Cardiac muscle cell (in vitro differentiated cells and primary cell): ENCODE data around the gene CORO1C. TPM values are rescaled to one million over a fixed set of nuclear protein-coding genes. Genes with fewer than 3 reads are reported as not detected.
"Not testable (repeated sequence)": the region's sequence is repeated elsewhere in the genome, so short reads cannot be mapped to it uniquely, and the experiment has no call there.

Experiments
- DNase-seq, 2 donors: peaks; one replicate each; pipeline versions ENCODE4 v3.0.0 to v3.0.0-alpha.2; 2010 to 2017; ENCODE audit warnings: low read depth in 1 of 2, low spot score in 1 of 2
- H3K27ac ChIP-seq: fragments of 200-600 bp; sonication (generic); 2 replicates; pipeline ENCODE4 v1.5.1; 2016
- H3K27me3 ChIP-seq: fragments of 200-600 bp; sonication (generic); 2 replicates; pipeline ENCODE4 v1.6.0; 2016; ENCODE audit warnings: control low read depth
- H3K36me3 ChIP-seq: fragments of 200-600 bp; sonication (generic); 2 replicates; pipeline ENCODE4 v1.5.1; 2016; ENCODE audit warnings: control low read depth
- H3K4me1 ChIP-seq: fragments of 200-600 bp; sonication (generic); 2 replicates; pipeline ENCODE4 v1.8.1; 2017; ENCODE audit warnings: low read depth, mild to moderate bottlenecking, mixed run types
- H3K4me3 ChIP-seq: fragments of 200-600 bp; sonication (generic); 2 replicates; pipeline ENCODE4 v1.5.1; 2016; ENCODE audit warnings: mild to moderate bottlenecking
- H3K9me3 ChIP-seq: fragments of 200-600 bp; sonication (generic); 2 replicates; pipeline ENCODE4 v1.5.1; 2017; ENCODE audit warnings: low read depth, mild to moderate bottlenecking, control low read depth
- CTCF ChIP-seq: IDR thresholded peaks from 2 replicates; pipeline ENCODE4 v1.5.1; 2012; ENCODE audit warnings: low read depth, mild to moderate bottlenecking, low read length
- polyA plus RNA-seq: library from polyadenylated mRNA; unstranded; fragments of >200 nt; fragmentation: Nextera tagmentation; extraction: Ambion mirVana; gene quantifications from 2 replicates; pipeline ENCODE4 v1.2.1, GENCODE V29; 2016
- total RNA-seq: library from RNA; depleted of rRNA; stranded (reverse); fragments of >200 nt; gene quantifications from 2 replicates; pipeline ENCODE4 v1.2.3, GENCODE V29; 2016

CORO1C gene
- total and polyA plus RNA-seq, 2 experiments from 2014 or later: 65.4 to 72.5 TPM

GRCh38 chr12:108635997-108636808 is 95.1 kb downstream of the CORO1C start:
- no peak for TF ChIP-seq CTCF
- no peak for DNase-seq
- H3K27ac ChIP-seq: peak overlapping the region; percentile 25
- no peak overlapping the region for H3K4me3 ChIP-seq
- no peaks in the 10 kb centered on the region for H3K9me3 ChIP-seq
- peaks cover 36% of the 10 kb centered on the region for H3K4me1 ChIP-seq
- H3K27me3 ChIP-seq: no peaks in the 10 kb centered on the region
- H3K36me3 ChIP-seq: no peaks in the 10 kb centered on the region

- Histone ChIP-seq H3K4me3 (no peak overlapping the region), H3K4me1 (peaks cover 36% of the 10 kb centered on the region), H3K27ac (peak overlapping the region; percentile 25), H3K9me3 (no peaks in the 10 kb centered on the region), H3K36me3 (no peaks in the 10 kb centered on the region), H3K27me3 (no peaks in the 10 kb centered on the region)
- no peak for TF ChIP-seq CTCF
- DNase-seq: peak in 1 of 2 donors; percentile 56
Observed at GRCh38 chr12:108635201-108635996, 95.9 kb downstream of the CORO1C start.

- no peaks in the 10 kb centered on the region for H3K9me3 ChIP-seq
- no peak for TF ChIP-seq CTCF
- no peak overlapping the region for H3K4me3 ChIP-seq
- H3K27ac ChIP-seq: no peak overlapping the region
- peaks cover 36% of the 10 kb centered on the region for H3K4me1 ChIP-seq
- no peak for DNase-seq
- H3K27me3 ChIP-seq: no peaks in the 10 kb centered on the region
- no peaks in the 10 kb centered on the region for H3K36me3 ChIP-seq
Observed at GRCh38 chr12:108634341-108634751, 97.0 kb downstream of the CORO1C start.

- Histone ChIP-seq H3K27ac (peak within 1 kb of the TSS; percentile 2), H3K36me3 (no peaks in the 10 kb centered on the region), H3K4me1 (peaks cover 36% of the 10 kb centered on the region), H3K27me3 (no peaks in the 10 kb centered on the region), H3K4me3 (no peak within 1 kb of the TSS), H3K9me3 (no peaks in the 10 kb centered on the region)
- TF ChIP-seq CTCF: no peak
- DNase-seq: no peak
Observed at GRCh38 chr12:108633534-108634248, 97.6 kb downstream of the CORO1C start, which contains the start of gene SELPLG. SELPLG (minus strand) TSS chr12:108633894; CDS start chr12:108624307, 9,587 bp downstream.

GRCh38 chr12:108633081-108633533 is 98.2 kb downstream of the CORO1C start:
- Histone ChIP-seq H3K27ac (no peak overlapping the region), H3K9me3 (no peaks in the 10 kb centered on the region), H3K4me1 (peaks cover 32% of the 10 kb centered on the region), H3K27me3 (no peaks in the 10 kb centered on the region), H3K4me3 (no peak overlapping the region), H3K36me3 (no peaks in the 10 kb centered on the region)
- no peak for TF ChIP-seq CTCF
- no peak for DNase-seq

GRCh38 chr12:108631261-108631660 is 100.1 kb downstream of the CORO1C start:
- not testable (repeated sequence) for H3K36me3 ChIP-seq, H3K4me3 ChIP-seq, DNase-seq, H3K27me3 ChIP-seq, H3K9me3 ChIP-seq, H3K27ac ChIP-seq
- peaks cover 25% of the 10 kb centered on the region for H3K4me1 ChIP-seq
